ENCODE measurements around the gene GPR152.

GPR152 gene

DNA sequence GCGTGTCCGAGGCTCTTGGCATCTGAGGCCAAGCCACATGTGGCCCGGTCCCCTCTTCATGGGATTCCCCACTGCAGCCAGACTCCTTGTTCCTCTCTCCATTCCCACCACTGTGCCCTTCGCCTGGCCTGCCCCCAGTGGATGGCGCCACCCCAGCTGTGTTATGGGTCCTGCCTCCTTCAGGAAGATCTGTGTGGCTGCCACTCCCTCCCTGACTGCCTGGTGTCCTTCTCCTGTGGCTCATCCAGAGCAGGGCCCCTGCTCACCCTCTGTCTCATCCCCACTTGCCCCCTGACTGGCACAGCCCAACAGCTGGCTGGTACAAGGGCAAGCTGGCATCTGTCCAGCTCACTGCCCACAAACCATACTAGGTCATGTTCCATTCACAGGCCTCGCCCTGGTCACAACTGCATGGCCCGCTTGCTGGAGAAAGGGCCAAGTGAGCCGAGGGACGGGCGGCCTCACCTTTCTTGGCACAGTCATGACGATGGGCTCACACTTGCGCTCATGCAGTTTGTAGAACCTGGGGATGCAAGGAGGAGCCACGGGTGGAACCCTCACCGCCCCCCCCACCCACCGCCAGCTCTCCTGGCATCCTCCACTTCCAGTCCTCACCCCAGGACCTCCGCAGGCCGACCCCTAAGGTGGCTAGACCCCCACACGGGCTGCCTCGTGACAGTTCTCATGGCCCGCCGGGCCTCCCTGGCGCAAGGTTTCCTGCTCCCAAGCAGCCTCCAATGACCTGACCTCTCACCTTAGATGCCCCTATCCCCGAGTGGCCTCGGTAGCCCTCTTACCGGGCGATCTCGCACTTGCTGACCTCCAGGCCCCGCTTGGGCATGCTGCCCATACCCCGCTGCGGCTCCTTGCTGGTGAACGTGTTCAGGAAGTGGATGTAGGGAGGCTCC lies 13.0 kb downstream of the GPR152 start:
- H3K27me3 ChIP-seq (ENCODE audit: low read depth, low read length) = no peaks in the 10 kb centered on the region
- H2AFZ ChIP-seq (ENCODE audit: low read depth, low read length) = no peak overlapping the region
- peak overlapping the region; percentile 99 for H3K4me2 ChIP-seq (ENCODE audit: low read length)
- peaks cover 56% of the 10 kb centered on the region for H3K4me1 ChIP-seq (ENCODE audit: low read length)
- no peaks in the 10 kb centered on the region for H4K20me1 ChIP-seq (ENCODE audit: insufficient read depth, low read length)
- peak overlapping the region; percentile 83 for H3K4me3 ChIP-seq (ENCODE audit: low read length)
- peak overlapping the region; percentile 96 for H3K27ac ChIP-seq (ENCODE audit: low read length)
- TF ChIP-seq, protein P1, sequence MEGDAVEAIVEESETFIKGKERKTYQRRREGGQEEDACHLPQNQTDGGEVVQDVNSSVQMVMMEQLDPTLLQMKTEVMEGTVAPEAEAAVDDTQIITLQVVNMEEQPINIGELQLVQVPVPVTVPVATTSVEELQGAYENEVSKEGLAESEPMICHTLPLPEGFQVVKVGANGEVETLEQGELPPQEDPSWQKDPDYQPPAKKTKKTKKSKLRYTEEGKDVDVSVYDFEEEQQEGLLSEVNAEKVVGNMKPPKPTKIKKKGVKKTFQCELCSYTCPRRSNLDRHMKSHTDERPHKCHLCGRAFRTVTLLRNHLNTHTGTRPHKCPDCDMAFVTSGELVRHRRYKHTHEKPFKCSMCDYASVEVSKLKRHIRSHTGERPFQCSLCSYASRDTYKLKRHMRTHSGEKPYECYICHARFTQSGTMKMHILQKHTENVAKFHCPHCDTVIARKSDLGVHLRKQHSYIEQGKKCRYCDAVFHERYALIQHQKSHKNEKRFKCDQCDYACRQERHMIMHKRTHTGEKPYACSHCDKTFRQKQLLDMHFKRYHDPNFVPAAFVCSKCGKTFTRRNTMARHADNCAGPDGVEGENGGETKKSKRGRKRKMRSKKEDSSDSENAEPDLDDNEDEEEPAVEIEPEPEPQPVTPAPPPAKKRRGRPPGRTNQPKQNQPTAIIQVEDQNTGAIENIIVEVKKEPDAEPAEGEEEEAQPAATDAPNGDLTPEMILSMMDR (IDR thresholded peaks at IDR 0.05; ENCODE audit: low read depth, low read length) = peak; percentile 55
- no peak for TF ChIP-seq EZH2phosphoT487 (IDR thresholded peaks at IDR 0.05; ENCODE audit: low read depth)
- H3K36me3 ChIP-seq (replicated peaks; ENCODE audit: low read depth, low read length) = peaks cover 23% of the 10 kb centered on the region
- peaks cover 43% of the 10 kb centered on the region for H3K79me2 ChIP-seq (ENCODE audit: low read length)
- H3K9ac ChIP-seq (ENCODE audit: low read length) = peak overlapping the region; percentile 99; the same call in 1 of the 2 replicates
- no peaks in the 10 kb centered on the region for H3K9me3 ChIP-seq (ENCODE audit: insufficient read depth, low read length)

DNA sequence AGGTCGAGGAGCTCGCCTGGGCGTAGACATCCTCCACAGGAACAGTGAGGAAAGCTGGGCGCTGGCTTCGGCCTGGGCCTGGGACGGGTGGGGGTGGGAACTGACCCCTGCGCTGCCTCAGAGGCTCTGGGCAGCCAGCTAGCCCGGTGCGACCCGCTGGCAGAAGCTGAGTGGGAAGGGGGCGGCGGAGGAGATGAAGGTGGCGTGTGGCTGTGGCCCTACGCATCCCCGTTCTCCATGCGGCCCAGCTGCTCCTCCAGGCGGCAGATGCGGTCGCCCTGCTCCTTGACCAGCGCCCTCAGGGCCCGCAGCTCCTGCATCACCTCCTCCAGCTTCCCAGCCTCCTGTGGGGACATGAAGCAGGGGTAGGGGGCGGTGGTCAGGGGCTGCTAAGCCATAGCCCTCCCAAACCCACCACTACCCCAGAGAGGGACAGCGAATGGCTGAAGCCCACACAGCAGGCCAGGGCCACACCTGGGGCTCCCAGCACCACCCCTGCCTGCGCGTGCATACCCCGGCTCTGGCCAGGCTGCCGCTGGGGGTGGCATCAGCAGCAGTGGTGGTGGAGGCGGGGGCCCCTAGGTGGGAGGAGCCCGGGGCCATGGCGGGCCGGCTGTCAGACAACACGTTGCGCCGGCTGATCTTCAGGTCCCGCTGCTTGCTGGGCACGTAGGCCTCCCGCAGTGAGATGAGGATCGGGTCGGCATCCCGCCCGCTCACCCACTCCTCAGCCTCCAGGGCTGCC lies 14.2 kb downstream of the GPR152 start:
- Histone ChIP-seq H3K4me2 (ENCODE audit: low read length) (peak overlapping the region; percentile 99), H3K4me1 (ENCODE audit: low read length) (peaks cover 62% of the 10 kb centered on the region), H2AFZ (ENCODE audit: low read depth, low read length) (no peak overlapping the region), H3K36me3 (replicated peaks; ENCODE audit: low read depth, low read length) (peaks cover 34% of the 10 kb centered on the region), H3K9me3 (ENCODE audit: insufficient read depth, low read length) (no peaks in the 10 kb centered on the region), H3K9ac (ENCODE audit: low read length) (peak overlapping the region; percentile 99), H3K4me3 (ENCODE audit: low read length) (peak overlapping the region; percentile 83), H4K20me1 (ENCODE audit: insufficient read depth, low read length) (no peaks in the 10 kb centered on the region), H3K27ac (ENCODE audit: low read length) (peak overlapping the region; percentile 96), H3K79me2 (ENCODE audit: low read length) (peaks cover 48% of the 10 kb centered on the region), H3K27me3 (ENCODE audit: low read depth, low read length) (no peaks in the 10 kb centered on the region)
- no peak for TF ChIP-seq EZH2phosphoT487 (IDR thresholded peaks at IDR 0.05; ENCODE audit: low read depth)
- TF ChIP-seq, protein P1 (IDR thresholded peaks at IDR 0.05; ENCODE audit: low read depth, low read length) = peak; percentile 22

DNA sequence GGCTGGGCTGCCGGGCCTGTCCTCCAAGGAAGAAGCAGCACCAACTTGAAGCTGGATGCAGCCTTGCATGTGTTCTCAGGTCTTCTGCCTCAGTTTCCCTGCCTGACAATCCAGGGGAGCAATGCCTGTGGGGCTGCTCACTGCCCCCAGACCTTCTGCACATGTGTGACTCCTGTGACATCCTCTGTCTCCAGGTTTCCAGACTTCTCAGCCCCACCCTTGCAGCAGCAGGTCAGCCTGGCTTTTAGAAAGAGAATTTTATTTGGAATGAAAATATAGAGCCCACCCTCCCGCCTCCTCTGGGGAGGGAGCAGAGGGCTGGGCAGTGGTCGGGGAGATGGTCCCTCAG lies 14.7 kb downstream of the GPR152 start:
- peaks cover 60% of the 10 kb centered on the region for H3K4me1 ChIP-seq (ENCODE audit: low read length)
- H3K9me3 ChIP-seq (ENCODE audit: insufficient read depth, low read length) = no peaks in the 10 kb centered on the region
- peak overlapping the region; percentile 83 for H3K4me3 ChIP-seq (ENCODE audit: low read length)
- peak overlapping the region; percentile 99 for H3K4me2 ChIP-seq (ENCODE audit: low read length)
- H3K27me3 ChIP-seq (ENCODE audit: low read depth, low read length) = no peaks in the 10 kb centered on the region
- peaks cover 39% of the 10 kb centered on the region for H3K36me3 ChIP-seq (replicated peaks; ENCODE audit: low read depth, low read length)
- TF ChIP-seq, protein P1 (IDR thresholded peaks at IDR 0.05; ENCODE audit: low read depth, low read length) = no peak
- TF ChIP-seq EZH2phosphoT487 (IDR thresholded peaks at IDR 0.05; ENCODE audit: low read depth) = no peak
- H3K27ac ChIP-seq (ENCODE audit: low read length) = peak overlapping the region; percentile 96
- H3K9ac ChIP-seq (ENCODE audit: low read length) = peak overlapping the region; percentile 99
- H2AFZ ChIP-seq (ENCODE audit: low read depth, low read length) = no peak overlapping the region
- peaks cover 48% of the 10 kb centered on the region for H3K79me2 ChIP-seq (ENCODE audit: low read length)
- H4K20me1 ChIP-seq (ENCODE audit: insufficient read depth, low read length) = no peaks in the 10 kb centered on the region

Measured in OCI-LY3 (cell line).